HepG2 (cell line): ENCODE data around the gene TAGLN. TPM values are rescaled to one million over a fixed set of nuclear protein-coding genes. Genes with fewer than 3 reads are reported as not detected.

Source experiments
- ATAC-seq: fragments of 200-7000 bp; cut with Tn5 transposase; 3 replicates; pipeline ENCODE4 v1.9.1; 2020; ENCODE audit warnings: mild to moderate bottlenecking, moderate library complexity
- BruUV-seq: library from RNA; stranded (reverse); fragments of 400-500 nt; replicated peaks from 2 replicates; lab custom pipeline; 2021; lab: Mats Ljungman, UMichigan
- CTCF ChIA-PET: fragments of 300-600 bp; formaldehyde crosslinking; extraction: SDS; loops from one replicate; lab custom pipeline; 2021; ENCODE audit warnings: low total read pairs, inconsistent platforms, low intra/inter-chr PET ratio; lab: Yijun Ruan, JAX
- POLR2A ChIA-PET: fragments of 350-600 bp; sonication (Branson Sonifier 250); formaldehyde crosslinking; loops from one replicate; lab custom pipeline; 2020; ENCODE audit warnings: antibody characterized with exemption, inconsistent platforms; lab: Yijun Ruan, JAX
- DNase-seq: peaks from one replicate; pipeline ENCODE4 v3.0.0-alpha.2; 2015; ENCODE audit warnings: low spot score
- FAIRE-seq: peaks from 3 replicates; lab custom pipeline; 2011; peaks lifted over from hg19 to GRCh38; lab: Jason Lieb, UNC
- H2AFZ ChIP-seq: one replicate; pipeline ENCODE4 v1.6.1; 2011; ENCODE audit warnings: low read length, inconsistent platforms
- H3K27ac ChIP-seq: fragments of 300-600 bp; 3 replicates; pipeline ENCODE4 v1.8.0; 2011; ENCODE audit warnings: mixed run types, mild to moderate bottlenecking, mixed read lengths, low read length, inconsistent platforms; ENCODE audit not compliant: insufficient read depth; ENCODE audit errors: extremely low read length
- H3K27me3 ChIP-seq, 2 experiments: fragments of 200-600 bp in 1 of 2; 2 replicates in 1 of 2; 3 replicates in 1 of 2; pipeline versions ENCODE4 v1.6.0 to v1.8.0; 2011; ENCODE audit warnings: low read length in 2 of 2, mild to moderate bottlenecking in 2 of 2, moderate library complexity in 2 of 2, inconsistent platforms in 1 of 2; ENCODE audit not compliant: insufficient read depth in 2 of 2, control insufficient read depth in 1 of 2
- H3K36me3 ChIP-seq, 2 experiments: fragments of 200-600 bp in 1 of 2; replicated peaks in 1 of 2; 2 replicates in 1 of 2; 3 replicates in 1 of 2; pipeline versions ENCODE4 v1.5.1 to v1.8.0; 2011; ENCODE audit warnings: low read length in 2 of 2, inconsistent platforms in 1 of 2; ENCODE audit not compliant: insufficient read depth in 2 of 2, control insufficient read depth in 1 of 2
- H3K4me1 ChIP-seq: 2 replicates; pipeline ENCODE4 v1.5.1; 2012; ENCODE audit warnings: low read length, inconsistent platforms; ENCODE audit not compliant: insufficient read depth
- H3K4me2 ChIP-seq: 2 replicates; pipeline ENCODE4 v1.6.0; 2011; ENCODE audit warnings: low read depth, low read length, inconsistent platforms
- H3K4me3 ChIP-seq, 3 experiments: fragments of 200-600 bp in 1 of 3; sonication (generic), shearing (Covaris generic) in 1 of 3; replicated peaks in 1 of 3; 2 replicates each; pipeline ENCODE4 v1.5.1; 2011 to 2016; ENCODE audit warnings: low read length in 3 of 3, inconsistent platforms in 2 of 3, low read depth in 2 of 3, mild to moderate bottlenecking in 2 of 3, control low read depth in 1 of 3, mixed read lengths in 1 of 3; ENCODE audit not compliant: insufficient read depth in 1 of 3
- H3K79me2 ChIP-seq: one replicate; pipeline ENCODE4 v1.6.1; 2011; ENCODE audit warnings: low read length, inconsistent platforms; ENCODE audit not compliant: insufficient read depth
- H3K9ac ChIP-seq: 2 replicates; pipeline ENCODE4 v1.6.0; 2011; ENCODE audit warnings: mild to moderate bottlenecking, low read depth, low read length, inconsistent platforms; ENCODE audit not compliant: insufficient read depth
- H3K9me3 ChIP-seq: 2 replicates; pipeline ENCODE4 v1.5.1; 2012; ENCODE audit warnings: mild to moderate bottlenecking, low read length
- H4K20me1 ChIP-seq: 2 replicates; pipeline ENCODE4 v1.6.0; 2011; ENCODE audit warnings: inconsistent platforms, mild to moderate bottlenecking, low read length, moderate library complexity; ENCODE audit not compliant: insufficient read depth
- CCDC6 ChIP-seq: sonication (generic); formaldehyde crosslinking; IDR thresholded peaks from 2 replicates; pipeline ENCODE4 v1.8.1; 2022; ENCODE audit warnings: mild to moderate bottlenecking, missing genetic modification reagents, moderate library complexity
- FUBP1 ChIP-seq: sonication (generic); formaldehyde crosslinking; IDR thresholded peaks from 2 replicates; pipeline ENCODE4 v1.5.1; 2020; ENCODE audit warnings: missing genetic modification reagents, mild to moderate bottlenecking, borderline replicate concordance
- HMG20B ChIP-seq: conservative IDR thresholded peaks from 2 replicates; pipeline ENCODE4 v1.6.1; 2016; ENCODE audit warnings: missing genetic modification reagents, missing compliant biosample characterization
- KDM4B ChIP-seq: sonication (generic); formaldehyde crosslinking; IDR thresholded peaks from 2 replicates; pipeline ENCODE4 v1.4.0; 2020; ENCODE audit warnings: missing genetic modification reagents
- ZBTB1 ChIP-seq: sonication (generic); formaldehyde crosslinking; IDR thresholded peaks from 2 replicates; pipeline ENCODE4 v1.4.0; 2020; ENCODE audit warnings: missing genetic modification reagents, borderline replicate concordance
- ZNF629 ChIP-seq: sonication (generic); formaldehyde crosslinking; conservative IDR thresholded peaks from 2 replicates; pipeline ENCODE4 v1.5.0; 2020; ENCODE audit warnings: missing genetic modification reagents
- ZNF703 ChIP-seq: sonication (generic); formaldehyde crosslinking; IDR thresholded peaks from 2 replicates; pipeline ENCODE4 v1.5.1; 2020; ENCODE audit warnings: missing genetic modification reagents, mild to moderate bottlenecking, moderate library complexity, borderline replicate concordance
- ZNF782 ChIP-seq: sonication (generic); formaldehyde crosslinking; IDR thresholded peaks from 2 replicates; pipeline ENCODE4 v1.4.0; 2020; ENCODE audit warnings: missing genetic modification reagents, mild to moderate bottlenecking, borderline replicate concordance
- ZNF850 ChIP-seq: sonication (generic); formaldehyde crosslinking; conservative IDR thresholded peaks from 2 replicates; pipeline ENCODE4 v1.9.0; 2021; ENCODE audit warnings: mild to moderate bottlenecking, missing genetic modification reagents
- ZSCAN30 ChIP-seq: sonication (generic); formaldehyde crosslinking; IDR thresholded peaks from 2 replicates; pipeline ENCODE4 v1.5.0; 2020; ENCODE audit warnings: mild to moderate bottlenecking, missing genetic modification reagents
- WGBS: methylation state at CpG from one replicate; pipeline ENCODE4 v1.1.6; 2017; ENCODE audit warnings: low lambda C conversion rate; 5-methylcytosine and 5-hydroxymethylcytosine counted together
- in situ Hi-C: cut with HindIII; loops from 2 replicates; pipeline ENCODE4 v1.10.0; 2017; ENCODE audit warnings: low pct_unique_long_range_greater_than_20kb; ENCODE audit not compliant: extremely low pct_ligation_motif_present
- intact Hi-C: fragments of 100-400 bp; cut with micrococcal nuclease; formaldehyde crosslinking; loops from one replicate; pipeline ENCODE4 v1.10.0; 2022; ENCODE audit not compliant: unreplicated experiment
- polyA plus RNA-seq, 8 experiments: library from polyadenylated mRNA; depleted of rRNA in 3 of 8; stranded (reverse) in 7 of 8; unstranded in 1 of 8; fragments of >200 nt; fragmentation: Illumina TruSeq in 4 of 8; extraction: Trizol in 4 of 8; gene quantifications; 2 replicates each; pipeline versions ENCODE4 v1.2.1 to v1.2.3, GENCODE V29; 2011 to 2016; ENCODE audit warnings: low read depth in 4 of 8, missing spikeins in 1 of 8, mixed read lengths in 1 of 8; ENCODE audit not compliant: insufficient read depth in 1 of 8
- total RNA-seq, 5 experiments: library from RNA; depleted of rRNA; stranded (reverse); fragments of >200 nt; fragmentation: Illumina TruSeq; extraction: Trizol; gene quantifications; 2 replicates each; pipeline ENCODE4 v1.2.3, GENCODE V29; 2016; ENCODE audit warnings: low read depth in 1 of 5

The TAGLN gene
- total and polyA plus RNA-seq, 2 of the 13 experiments (the other 11 are each of a cell fraction or from before 2014, with no cell fraction given), result 12.6 to 75.4 TPM

- TF ChIP-seq HMG20B, result no peak
- peak; percentile 83 for TF ChIP-seq ZNF629 (CRISPR knock-in tag)
- H3K4me1 ChIP-seq, result peaks cover 9% of the 10 kb centered on the region
- no peak overlapping the region for H3K4me3 ChIP-seq
- no peak for DNase-seq
- POLR2A ChIA-PET, result interaction anchor here (1.2 kb wide), 1 partner anchor 19 kb away, joined by 4 read pairs; no protein-coding TSS in a partner anchor
- no peaks in the 10 kb centered on the region for H3K79me2 ChIP-seq
- in situ Hi-C loops, result no loop called here
- BruUV-seq, result no TSS peak
- no peaks in the 10 kb centered on the region for H3K27me3 ChIP-seq
- H3K36me3 ChIP-seq, result peaks cover 0 to 3% of the 10 kb centered on the region in 2 experiments; a peak in 1 of 5 replicates
- H3K4me2 ChIP-seq, result no peak overlapping the region; the same call in 1 of the 2 replicates
- CTCF ChIA-PET, result interaction anchor here (1.6 kb wide), 1 partner anchor 28 kb away, joined by 7 read pairs; no protein-coding TSS in a partner anchor
- intact Hi-C loops, result no loop called here
- no peak overlapping the region for H3K27ac ChIP-seq
- 93% methylated on average over 4 of the region's 4 CpGs for WGBS
- H2AFZ ChIP-seq, result no peak overlapping the region
- no peak for FAIRE-seq
- no peak overlapping the region for H3K9ac ChIP-seq
- H4K20me1 ChIP-seq, result no peaks in the 10 kb centered on the region
- ATAC-seq, result no peak
- H3K9me3 ChIP-seq, result no peaks in the 10 kb centered on the region
Observed at GRCh38 chr11:117198613-117199012, 557 bp upstream of the TAGLN start.

GRCh38 chr11:117199916-117200812, 994 bp downstream of the TAGLN start:
- in situ Hi-C loops (no loop called here), intact Hi-C loops (no loop called here)
- no TSS peak for BruUV-seq
- Histone ChIP-seq H3K36me3 (peaks cover 0 to 3% of the 10 kb centered on the region in 2 experiments; a peak in 1 of 5 replicates), H2AFZ (no peak overlapping the region), H3K9ac (no peak overlapping the region), H3K4me3 (no peak overlapping the region; a peak in 1 of 6 replicates), H3K4me2 (no peak overlapping the region), H3K9me3 (no peaks in the 10 kb centered on the region), H4K20me1 (no peaks in the 10 kb centered on the region), H3K27ac (no peak overlapping the region), H3K79me2 (no peaks in the 10 kb centered on the region), H3K4me1 (peaks cover 9% of the 10 kb centered on the region), H3K27me3 (no peaks in the 10 kb centered on the region)
- DNase-seq (no peak), ATAC-seq (no peak; the same call in 2 of the 3 replicates), FAIRE-seq (no peak)
- 46% methylated on average over 8 of the region's 13 CpGs for WGBS
- POLR2A ChIA-PET, result no interaction called here
- CTCF ChIA-PET, result no interaction called here
- TF ChIP-seq ZBTB1 (CRISPR knock-in tag) (no peak), FUBP1 (CRISPR knock-in tag) (no peak), ZNF703 (CRISPR knock-in tag) (no peak), KDM4B (CRISPR knock-in tag) (no peak), ZNF782 (CRISPR knock-in tag) (no peak), CCDC6 (CRISPR knock-in tag) (no peak), ZSCAN30 (no peak), ZNF850 (CRISPR knock-in tag) (no peak)
